GM18870 (cell line): ENCODE measurements around the gene INPP5E.

Experiments used
- ATAC-seq: cut with Tn5 transposase; IDR thresholded peaks from one replicate; pipeline ENCODE4 v1.9.1; 2021; ENCODE audit warnings: moderate library complexity; ENCODE audit not compliant: unreplicated experiment

Gene INPP5E

GRCh38 chr9:136474021-136474640 lies 34.5 kb upstream of the INPP5E start:
- no peak for ATAC-seq

- ATAC-seq, result no peak
Measured at GRCh38 chr9:136473354-136473721, 33.7 kb upstream of the INPP5E start.

- ATAC-seq, result no peak
Measured at GRCh38 chr9:136472640-136473353, 33.2 kb upstream of the INPP5E start.

- ATAC-seq, result no peak
Measured at GRCh38 chr9:136471802-136472487, 32.3 kb upstream of the INPP5E start.

- ATAC-seq, result no peak
Measured at GRCh38 chr9:136470792-136471469, 31.3 kb upstream of the INPP5E start.

GRCh38 chr9:136470356-136470755 lies 30.7 kb upstream of the INPP5E start:
- no peak for ATAC-seq

GRCh38 chr9:136467766-136468165 lies 28.1 kb upstream of the INPP5E start:
- ATAC-seq, result no peak

GRCh38 chr9:136466155-136466541 lies 26.5 kb upstream of the INPP5E start:
- no peak for ATAC-seq

- no peak for ATAC-seq
Measured at GRCh38 chr9:136465500-136466154, 26.0 kb upstream of the INPP5E start.

GRCh38 chr9:136464241-136464640 lies 24.6 kb upstream of the INPP5E start:
- no peak for ATAC-seq

GRCh38 chr9:136463578-136463977 lies 23.9 kb upstream of the INPP5E start:
- ATAC-seq, result no peak

- no peak for ATAC-seq
Measured at GRCh38 chr9:136462664-136463063, 23.0 kb upstream of the INPP5E start.

GRCh38 chr9:136460772-136461325 lies 21.2 kb upstream of the INPP5E start:
- no peak for ATAC-seq

- no peak for ATAC-seq
Measured at GRCh38 chr9:136459425-136459824, 19.8 kb upstream of the INPP5E start.

- ATAC-seq, result no peak
Measured at GRCh38 chr9:136457326-136457725, 17.7 kb upstream of the INPP5E start.

- no peak for ATAC-seq
Measured at GRCh38 chr9:136456258-136456657, 16.6 kb upstream of the INPP5E start.

- ATAC-seq, result no peak
Measured at GRCh38 chr9:136455043-136456002, 15.7 kb upstream of the INPP5E start.

GRCh38 chr9:136454026-136454796 lies 14.6 kb upstream of the INPP5E start:
- no peak for ATAC-seq

GRCh38 chr9:136453326-136453725 lies 13.7 kb upstream of the INPP5E start:
- no peak for ATAC-seq
